Bronchial epithelial cell (primary cell): ENCODE measurements around the gene KRCC1. TPM values are rescaled to one million over a fixed set of nuclear protein-coding genes. Genes with fewer than 3 reads are reported as not detected.

ENCODE experiments used
- DNase-seq: peaks from one replicate; pipeline ENCODE4 v3.0.0-alpha.2; 2010; ENCODE audit warnings: low read depth
- FAIRE-seq: peaks from 2 replicates; lab custom pipeline; 2011; peaks lifted over from hg19 to GRCh38; lab: Jason Lieb, UNC
- H3K27me3 ChIP-seq: 2 replicates; pipeline ENCODE4 v1.5.1; 2011; ENCODE audit warnings: low read length; ENCODE audit not compliant: control insufficient read depth, insufficient read depth
- H3K36me3 ChIP-seq: 2 replicates; pipeline ENCODE4 v1.5.1; 2011; ENCODE audit warnings: low read length; ENCODE audit not compliant: control insufficient read depth, insufficient read depth
- H3K4me3 ChIP-seq: 2 replicates; pipeline ENCODE4 v1.5.1; 2011; ENCODE audit warnings: mild to moderate bottlenecking, low read depth, low read length, control low read depth
- total RNA-seq: library from RNA; depleted of rRNA; stranded (reverse); fragments of >200 nt; gene quantifications from 2 replicates; pipeline ENCODE4 v1.2.1, GENCODE V29; 2014
- TF ChIP-seq, protein P1 (sequence below): IDR thresholded peaks from 2 replicates; pipeline ENCODE4 v1.5.1; 2011; ENCODE audit warnings: mild to moderate bottlenecking, moderate library complexity, low read length, control low read depth, inconsistent platforms; ENCODE audit not compliant: insufficient read depth, severe bottlenecking

The KRCC1 gene
- total RNA-seq, 1 donor from 2014 or later = 8.4 TPM

DNA sequence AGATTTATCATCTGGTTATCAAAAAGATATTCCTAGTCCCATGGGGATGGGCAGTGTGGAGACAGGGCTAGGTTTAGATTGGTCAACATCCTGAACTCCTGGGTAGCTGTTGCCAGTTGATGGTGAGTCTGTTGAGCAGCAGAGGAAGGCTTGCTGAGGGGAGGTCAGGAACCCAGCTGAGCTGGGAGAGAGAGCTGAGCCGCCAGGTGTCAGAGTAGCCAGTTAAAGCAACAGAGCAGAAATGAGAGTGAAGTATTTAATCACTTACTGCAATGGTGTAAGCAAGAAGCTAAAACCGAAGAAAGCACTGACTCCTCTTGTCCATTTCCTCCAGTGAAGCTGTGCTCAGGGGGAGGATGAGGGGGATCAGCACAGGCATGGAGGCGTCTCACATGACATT lies 41.6 kb upstream of the KRCC1 start:
- FAIRE-seq (no peak), DNase-seq (no peak)
- no peaks in the 10 kb centered on the region for H3K36me3 ChIP-seq
- TF ChIP-seq, protein P1, sequence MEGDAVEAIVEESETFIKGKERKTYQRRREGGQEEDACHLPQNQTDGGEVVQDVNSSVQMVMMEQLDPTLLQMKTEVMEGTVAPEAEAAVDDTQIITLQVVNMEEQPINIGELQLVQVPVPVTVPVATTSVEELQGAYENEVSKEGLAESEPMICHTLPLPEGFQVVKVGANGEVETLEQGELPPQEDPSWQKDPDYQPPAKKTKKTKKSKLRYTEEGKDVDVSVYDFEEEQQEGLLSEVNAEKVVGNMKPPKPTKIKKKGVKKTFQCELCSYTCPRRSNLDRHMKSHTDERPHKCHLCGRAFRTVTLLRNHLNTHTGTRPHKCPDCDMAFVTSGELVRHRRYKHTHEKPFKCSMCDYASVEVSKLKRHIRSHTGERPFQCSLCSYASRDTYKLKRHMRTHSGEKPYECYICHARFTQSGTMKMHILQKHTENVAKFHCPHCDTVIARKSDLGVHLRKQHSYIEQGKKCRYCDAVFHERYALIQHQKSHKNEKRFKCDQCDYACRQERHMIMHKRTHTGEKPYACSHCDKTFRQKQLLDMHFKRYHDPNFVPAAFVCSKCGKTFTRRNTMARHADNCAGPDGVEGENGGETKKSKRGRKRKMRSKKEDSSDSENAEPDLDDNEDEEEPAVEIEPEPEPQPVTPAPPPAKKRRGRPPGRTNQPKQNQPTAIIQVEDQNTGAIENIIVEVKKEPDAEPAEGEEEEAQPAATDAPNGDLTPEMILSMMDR = no peak
- peaks cover 1% of the 10 kb centered on the region for H3K27me3 ChIP-seq
- H3K4me3 ChIP-seq = no peak overlapping the region

DNA sequence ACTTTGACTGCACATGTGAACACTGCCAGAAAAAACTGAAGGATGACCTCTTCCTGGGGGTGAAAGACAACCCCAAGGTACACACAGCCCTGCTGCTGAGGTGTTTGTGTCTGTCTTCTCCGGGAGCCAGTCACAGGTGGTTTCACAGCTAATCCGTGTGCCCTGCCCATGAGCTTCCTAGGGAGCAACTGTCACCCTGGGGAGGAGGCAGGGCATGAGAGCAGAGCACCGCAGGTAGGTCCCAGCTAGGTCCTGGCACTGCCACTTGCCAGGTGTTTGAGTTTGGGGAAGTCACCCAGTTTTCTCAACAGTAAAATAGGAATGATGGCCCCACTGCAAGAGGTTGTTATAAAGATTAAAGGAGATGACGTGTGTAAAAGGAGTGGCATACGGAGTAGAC lies 41.1 kb upstream of the KRCC1 start:
- DNase-seq (no peak), FAIRE-seq (no peak)
- TF ChIP-seq, protein P1 = no peak
- Histone ChIP-seq H3K27me3 (peaks cover 1% of the 10 kb centered on the region), H3K4me3 (no peak overlapping the region), H3K36me3 (no peaks in the 10 kb centered on the region)

DNA sequence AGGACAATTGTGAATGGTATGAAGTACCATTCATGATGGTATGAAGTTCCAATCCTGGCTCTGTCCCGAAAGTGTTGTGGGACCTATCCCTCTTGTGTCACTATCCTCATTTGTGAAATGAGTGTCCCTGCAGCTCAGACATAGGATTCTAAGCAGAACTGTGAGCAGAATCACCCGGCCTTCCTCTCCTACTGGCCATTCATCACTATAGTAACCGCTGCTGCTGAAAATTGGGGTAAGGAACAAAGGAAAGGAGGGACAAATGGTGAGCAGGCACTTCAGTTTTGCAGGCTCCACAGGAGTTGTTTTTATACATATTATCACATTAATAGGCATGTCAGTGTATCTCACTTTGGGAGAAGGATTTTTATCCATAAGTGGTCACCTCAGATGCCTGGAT lies 39.4 kb upstream of the KRCC1 start:
- no peak for FAIRE-seq
- Histone ChIP-seq H3K27me3 (peaks cover 1% of the 10 kb centered on the region), H3K4me3 (no peak overlapping the region), H3K36me3 (no peaks in the 10 kb centered on the region)
- TF ChIP-seq, protein P1 = no peak
- DNase-seq = no peak

DNA sequence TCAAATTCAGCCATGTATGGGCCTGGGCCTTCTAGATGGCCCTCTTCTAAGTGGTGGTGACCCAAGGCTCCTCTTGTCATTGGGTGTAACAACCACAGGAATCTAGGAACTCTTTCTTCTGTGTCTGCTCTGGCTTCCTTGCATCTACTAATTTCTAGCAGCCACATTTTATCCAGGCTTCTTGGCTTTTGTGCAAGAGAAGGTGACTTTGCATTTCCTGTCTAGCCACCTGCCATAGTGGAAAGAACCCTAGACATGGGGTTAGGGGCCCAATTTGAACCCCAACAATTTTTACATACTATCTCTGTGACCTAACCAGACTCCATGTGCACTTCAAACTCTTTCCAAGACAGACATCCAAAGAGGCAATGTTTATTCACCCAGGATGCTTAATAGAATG lies 37.2 kb upstream of the KRCC1 start:
- FAIRE-seq (no peak), DNase-seq (no peak)
- Histone ChIP-seq H3K4me3 (no peak overlapping the region), H3K27me3 (peaks cover 1% of the 10 kb centered on the region), H3K36me3 (no peaks in the 10 kb centered on the region)
- TF ChIP-seq, protein P1 = no peak

DNA sequence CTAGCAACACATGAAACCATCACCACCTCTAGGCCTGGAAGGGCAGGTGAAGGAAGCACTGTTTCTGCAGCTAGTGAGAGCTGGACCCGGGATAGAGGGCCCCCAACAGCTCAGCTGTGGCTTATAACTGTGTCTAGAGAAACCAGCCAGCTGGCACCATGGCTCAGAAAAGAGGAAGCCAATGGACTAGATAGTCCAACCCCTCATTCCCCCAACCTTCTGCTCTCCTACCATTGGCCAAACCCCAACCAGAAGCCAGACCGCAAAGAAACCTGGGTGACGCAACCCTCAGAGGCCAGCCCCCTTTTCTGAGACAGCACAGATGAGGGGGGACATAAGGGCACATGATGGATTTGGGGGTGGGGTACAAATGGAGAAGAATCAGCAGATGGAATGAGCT lies 36.4 kb upstream of the KRCC1 start:
- FAIRE-seq = no peak

More for the DNA sequence above, 36.4 kb upstream of the KRCC1 start:
- no peak for DNase-seq
- TF ChIP-seq, protein P1 = no peak
- Histone ChIP-seq H3K27me3 (peaks cover 1% of the 10 kb centered on the region), H3K4me3 (no peak overlapping the region), H3K36me3 (no peaks in the 10 kb centered on the region)
